Right atrium auricular region (tissue), 2 donors: Measurements from ENCODE around the gene ILKAP. TPM values are rescaled to one million over a fixed set of nuclear protein-coding genes. Genes with fewer than 3 reads are reported as not detected.

Experiments
- DNase-seq: peaks from one replicate; pipeline ENCODE4 v3.0.0-alpha.2; 2019; ENCODE audit warnings: low spot score
- H3K27ac ChIP-seq, 2 donors: fragments of 200-600 bp; sonication (generic); 1 replicate in 1 of 2; 2 replicates in 1 of 2; pipeline ENCODE4 v1.5.1; 2016 to 2019
- H3K27me3 ChIP-seq, 2 donors: fragments of 200-600 bp; sonication (generic); one replicate each; pipeline versions ENCODE4 v1.5.1 to v1.6.0; 2017 to 2019
- H3K36me3 ChIP-seq: fragments of 200-600 bp; sonication (generic); one replicate; pipeline ENCODE4 v1.5.1; 2016
- H3K4me1 ChIP-seq, 2 donors: fragments of 200-600 bp; sonication (generic); one replicate each; pipeline versions ENCODE4 v1.5.1 to v1.6.0; 2017 to 2019
- H3K4me3 ChIP-seq, 2 donors: fragments of 200-600 bp; sonication (generic); 1 replicate in 1 of 2; 2 replicates in 1 of 2; pipeline ENCODE4 v1.5.1; 2017 to 2019; ENCODE audit warnings: mild to moderate bottlenecking in 1 of 2, moderate library complexity in 1 of 2
- H3K9me3 ChIP-seq, 2 donors: fragments of 200-600 bp; sonication (generic); one replicate each; pipeline ENCODE4 v1.5.1; 2019
- total RNA-seq, 2 donors: library from RNA; depleted of rRNA; stranded (reverse); fragments of >200 nt; gene quantifications; one replicate each; pipeline ENCODE4 v1.1.0, GENCODE V29; 2016
- TF ChIP-seq, protein P1 (sequence below), 2 donors: fragments of 200-600 bp; sonication (generic); IDR thresholded peaks; one replicate each; pipeline ENCODE4 v1.5.1; 2019; ENCODE audit warnings: antibody characterized with exemption in 2 of 2

ILKAP gene
- total RNA-seq, 2 donors from 2014 or later: 15.9 to 17.6 TPM

DNA sequence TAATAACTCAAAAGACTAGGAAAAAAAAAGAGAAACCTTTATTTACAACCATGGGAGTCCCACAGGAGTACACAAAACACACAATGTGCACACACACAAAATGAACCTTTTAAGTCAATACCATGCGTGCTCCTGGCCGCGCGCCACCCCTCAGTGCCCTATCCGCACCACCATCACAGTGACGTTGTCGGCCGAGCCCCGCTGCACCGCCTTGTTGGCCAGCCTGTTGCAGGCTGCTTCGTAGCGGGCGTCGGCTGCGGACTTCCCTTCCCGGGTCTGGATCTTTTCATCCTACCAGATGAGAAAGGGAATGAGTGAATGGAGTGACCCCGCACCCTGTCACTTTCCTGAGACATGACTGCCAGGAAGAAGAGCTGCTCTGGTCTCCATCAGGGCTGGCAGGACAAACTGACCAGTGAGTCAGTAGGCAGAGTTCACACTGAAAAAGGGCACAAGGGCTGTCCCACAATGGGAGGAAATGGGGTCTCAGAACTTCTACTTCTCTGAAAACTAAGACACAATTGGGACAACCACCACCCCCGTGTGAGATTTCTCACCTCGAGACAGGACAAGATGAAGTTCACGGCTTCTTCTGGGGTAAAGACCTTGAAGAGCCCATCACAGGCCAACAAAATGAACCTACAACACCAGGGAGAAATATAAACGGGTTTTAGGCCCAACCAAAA lies 33.0 kb downstream of the ILKAP start:
- no peak for DNase-seq
- Histone ChIP-seq H3K4me3 (no peak overlapping the region), H3K4me1 (peaks cover 0 to 22% of the 10 kb centered on the region in 2 donors), H3K27me3 (no peaks in the 10 kb centered on the region), H3K27ac (peak overlapping the region; percentile 16 to 69), H3K36me3 (peaks cover 66% of the 10 kb centered on the region), H3K9me3 (no peaks in the 10 kb centered on the region)
- TF ChIP-seq, protein P1, sequence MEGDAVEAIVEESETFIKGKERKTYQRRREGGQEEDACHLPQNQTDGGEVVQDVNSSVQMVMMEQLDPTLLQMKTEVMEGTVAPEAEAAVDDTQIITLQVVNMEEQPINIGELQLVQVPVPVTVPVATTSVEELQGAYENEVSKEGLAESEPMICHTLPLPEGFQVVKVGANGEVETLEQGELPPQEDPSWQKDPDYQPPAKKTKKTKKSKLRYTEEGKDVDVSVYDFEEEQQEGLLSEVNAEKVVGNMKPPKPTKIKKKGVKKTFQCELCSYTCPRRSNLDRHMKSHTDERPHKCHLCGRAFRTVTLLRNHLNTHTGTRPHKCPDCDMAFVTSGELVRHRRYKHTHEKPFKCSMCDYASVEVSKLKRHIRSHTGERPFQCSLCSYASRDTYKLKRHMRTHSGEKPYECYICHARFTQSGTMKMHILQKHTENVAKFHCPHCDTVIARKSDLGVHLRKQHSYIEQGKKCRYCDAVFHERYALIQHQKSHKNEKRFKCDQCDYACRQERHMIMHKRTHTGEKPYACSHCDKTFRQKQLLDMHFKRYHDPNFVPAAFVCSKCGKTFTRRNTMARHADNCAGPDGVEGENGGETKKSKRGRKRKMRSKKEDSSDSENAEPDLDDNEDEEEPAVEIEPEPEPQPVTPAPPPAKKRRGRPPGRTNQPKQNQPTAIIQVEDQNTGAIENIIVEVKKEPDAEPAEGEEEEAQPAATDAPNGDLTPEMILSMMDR (IDR thresholded peaks at IDR 0.05): no peak

DNA sequence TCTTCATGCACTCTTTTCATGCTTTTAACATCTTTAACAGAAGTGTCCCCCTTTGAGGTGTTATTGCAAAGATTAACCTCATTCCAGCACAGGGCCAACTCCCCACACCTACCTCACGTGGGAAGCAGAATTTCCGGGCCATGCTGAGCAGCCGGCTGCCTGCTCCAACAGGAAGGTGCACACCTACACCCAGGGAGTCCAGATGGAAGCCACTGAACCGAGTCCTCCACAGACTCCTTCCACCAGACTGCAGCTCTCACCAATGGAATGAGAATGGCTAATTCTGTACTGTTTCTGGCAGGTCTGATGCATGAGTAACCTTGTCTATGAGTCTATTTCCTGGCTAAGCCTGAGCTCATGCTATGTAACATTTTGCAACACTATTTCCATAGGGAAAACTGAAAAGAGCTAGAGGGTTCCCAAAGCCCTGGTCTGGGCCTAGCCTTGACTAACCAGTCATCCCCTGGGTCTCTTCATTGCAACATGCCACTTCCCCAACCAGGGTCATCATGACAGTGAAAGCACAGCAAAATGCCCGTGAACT lies 33.7 kb downstream of the ILKAP start:
- Histone ChIP-seq H3K4me1 (peaks cover 0 to 22% of the 10 kb centered on the region in 2 donors), H3K27me3 (no peaks in the 10 kb centered on the region), H3K36me3 (peaks cover 59% of the 10 kb centered on the region), H3K27ac (peak overlapping the region; percentile 16 to 69), H3K9me3 (no peaks in the 10 kb centered on the region), H3K4me3 (no peak overlapping the region)
- TF ChIP-seq, protein P1 (IDR thresholded peaks at IDR 0.05): no peak
- DNase-seq: peak; percentile 78

DNA sequence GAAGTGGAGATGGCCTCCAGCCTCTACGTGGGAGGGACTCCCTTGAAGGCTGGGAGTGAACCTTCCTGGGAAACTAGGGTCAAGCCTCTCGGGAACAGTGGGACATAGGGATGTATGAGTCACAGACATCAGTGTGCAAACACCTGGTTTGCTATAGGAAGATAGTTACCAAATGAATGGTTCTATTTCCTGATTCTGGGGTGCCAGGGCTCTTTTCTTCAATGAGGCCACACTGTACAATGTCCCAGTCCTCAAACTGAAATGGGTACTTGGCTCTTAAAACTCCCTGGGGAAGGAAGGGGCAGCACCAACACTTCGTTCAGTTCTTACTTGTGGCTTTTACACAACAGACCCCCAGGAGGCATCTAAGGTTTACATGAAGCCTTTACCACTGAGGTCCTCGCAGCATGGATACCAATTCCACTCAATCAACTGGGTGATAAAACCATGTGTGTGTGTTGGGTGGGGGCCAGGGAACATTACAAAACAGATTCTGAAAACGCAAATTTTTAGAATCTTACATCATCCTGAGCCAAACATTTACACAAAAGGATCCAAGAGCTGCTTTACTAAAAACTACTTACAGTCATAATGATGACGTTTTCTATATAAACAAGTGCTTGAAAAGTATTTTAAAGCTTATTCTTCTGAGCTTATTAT lies 34.3 kb downstream of the ILKAP start:
- H3K4me3 ChIP-seq: no peak overlapping the region
- H3K27ac ChIP-seq: peak overlapping the region; percentile 16 to 69
- H3K4me1 ChIP-seq: peaks cover 0 to 22% of the 10 kb centered on the region in 2 donors
- peak; percentile 85 for DNase-seq
- no peaks in the 10 kb centered on the region for H3K9me3 ChIP-seq
- TF ChIP-seq, protein P1 (IDR thresholded peaks at IDR 0.05): no peak
- peaks cover 0 to under 1% of the 10 kb centered on the region in 2 donors for H3K27me3 ChIP-seq
- peaks cover 55% of the 10 kb centered on the region for H3K36me3 ChIP-seq

DNA sequence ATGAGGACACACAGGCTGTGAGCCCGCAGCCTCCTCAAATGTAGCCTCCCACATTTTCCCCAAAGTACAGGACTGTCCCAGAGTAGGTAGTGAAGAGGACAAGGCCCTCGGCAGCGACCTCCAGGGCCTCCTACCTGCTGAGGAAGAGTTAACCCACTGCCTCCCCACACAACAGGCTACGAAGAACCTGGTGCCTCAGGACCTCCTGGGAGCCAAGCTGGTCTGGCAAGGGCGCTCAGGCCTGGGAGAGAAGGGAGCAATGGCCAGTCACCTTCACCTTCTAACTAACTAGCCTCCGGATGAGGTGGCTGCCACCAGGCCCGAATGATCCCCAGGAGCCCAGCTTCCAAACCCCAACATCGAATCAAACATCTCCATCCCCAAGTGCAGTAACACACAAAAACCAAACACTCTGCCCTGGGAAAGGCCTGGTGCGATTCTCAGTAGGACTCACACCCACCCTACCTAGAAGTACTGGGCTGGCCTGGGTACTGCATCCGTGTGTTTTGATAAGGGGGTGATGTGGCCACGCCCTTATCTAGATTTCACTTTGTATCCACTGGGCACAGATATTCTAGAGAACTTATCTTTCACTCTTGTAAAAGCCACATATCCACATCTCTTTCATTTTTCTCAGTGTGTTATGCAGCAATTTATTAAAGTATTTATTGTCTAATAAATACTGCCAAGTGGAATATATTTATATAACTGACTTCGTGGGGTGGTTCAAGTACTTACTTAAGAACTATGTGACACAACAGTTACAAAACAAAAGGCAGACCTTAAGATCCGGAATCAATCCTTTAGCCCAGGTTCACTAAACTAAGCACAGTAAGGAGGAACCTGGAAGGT lies 35.1 kb downstream of the ILKAP start:
- Histone ChIP-seq H3K27ac (peak overlapping the region in 1 of 2 donors; percentile 69), H3K9me3 (no peaks in the 10 kb centered on the region), H3K4me3 (no peak overlapping the region), H3K27me3 (peaks cover 0 to 5% of the 10 kb centered on the region in 2 donors), H3K36me3 (peaks cover 47% of the 10 kb centered on the region), H3K4me1 (peaks cover 0 to 30% of the 10 kb centered on the region in 2 donors)
- DNase-seq: no peak
- TF ChIP-seq, protein P1 (IDR thresholded peaks at IDR 0.05): no peak

DNA sequence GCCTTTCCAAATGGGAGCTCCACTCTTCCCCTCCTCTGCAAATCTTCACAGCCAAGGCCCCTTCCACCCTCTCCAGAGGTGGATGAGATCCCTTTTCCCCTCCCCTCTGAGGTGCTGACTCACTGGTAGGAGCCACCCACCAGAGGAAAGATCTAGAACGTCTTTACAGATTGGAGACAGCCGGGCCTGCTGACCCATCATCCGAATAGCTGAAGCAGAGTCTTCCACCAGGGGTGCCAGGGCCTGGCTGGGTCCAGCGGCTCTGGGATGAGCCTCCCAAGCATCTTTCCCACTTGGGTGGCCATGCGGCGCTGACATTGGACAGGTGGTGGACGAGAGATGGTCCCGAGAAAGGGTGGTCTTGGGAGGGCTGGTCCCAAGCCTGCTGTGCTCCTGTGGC lies 35.7 kb downstream of the ILKAP start:
- DNase-seq: no peak
- no peak overlapping the region for H3K27ac ChIP-seq
- peaks cover 0 to 31% of the 10 kb centered on the region in 2 donors for H3K4me1 ChIP-seq
- peaks cover 0 to 5% of the 10 kb centered on the region in 2 donors for H3K27me3 ChIP-seq
- H3K4me3 ChIP-seq: no peak overlapping the region
- H3K36me3 ChIP-seq: peaks cover 40% of the 10 kb centered on the region
- H3K9me3 ChIP-seq: no peaks in the 10 kb centered on the region
- TF ChIP-seq, protein P1 (IDR thresholded peaks at IDR 0.05): no peak
